Suppressor macrophage treated with lipopolysaccharide for 1 hour (primary cell): ENCODE measurements around the gene KHDC4.

Source experiments
- DNase-seq, 3 donors: peaks; one replicate each; pipeline ENCODE4 v3.0.0-alpha.2; 2020 to 2022

The KHDC4 gene

GRCh38 chr1:155934097-155934935, at the start of gene KHDC4:
TSS of gene KHDC4 (minus strand) at chr1:155934413. CDS start at chr1:155934373, 40 bp downstream.
- peak; percentile 97 to 99 (median 99) for DNase-seq

DNA sequence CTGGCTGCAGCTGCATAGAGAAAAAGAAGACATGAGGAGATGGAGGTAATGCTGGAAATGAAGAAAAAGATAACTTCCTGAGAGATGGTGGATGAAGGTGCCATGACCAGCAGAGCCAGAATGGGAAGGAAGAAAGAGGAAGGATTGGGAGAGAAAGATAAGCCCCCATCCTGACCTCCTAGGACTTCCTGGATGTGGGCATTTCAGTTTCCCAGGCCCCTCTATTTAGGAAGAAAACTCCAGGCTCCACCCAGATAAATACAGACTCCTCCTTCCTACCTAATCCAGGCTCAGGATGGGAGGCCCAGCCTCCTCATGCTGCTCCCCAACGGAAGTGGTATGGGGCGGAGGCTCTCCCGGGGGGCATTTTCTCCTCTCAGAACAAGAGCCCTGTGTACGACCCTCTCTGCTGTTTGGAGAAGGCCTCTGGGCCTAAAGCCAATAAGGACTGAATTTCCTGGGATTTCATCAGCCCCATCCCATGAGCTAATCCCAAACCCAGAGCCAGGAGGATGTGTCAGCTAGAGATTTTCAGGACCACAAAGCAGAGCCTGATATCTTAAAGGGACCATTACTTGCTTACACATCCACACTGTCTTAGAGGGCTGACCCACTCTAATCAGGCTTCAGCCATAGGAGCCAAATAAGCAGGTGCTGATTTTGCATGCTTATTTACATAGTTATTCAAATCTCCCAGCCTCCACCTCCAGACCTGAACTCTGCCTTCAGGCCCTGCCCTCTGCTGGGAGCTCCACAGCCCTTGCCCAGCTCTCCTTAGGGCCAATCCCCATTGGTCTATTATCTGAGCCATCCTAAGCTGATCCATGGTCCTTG, 49.2 kb upstream of the KHDC4 start:
- DNase-seq, result no peak

- DNase-seq, result no peak
These were observed 47.9 kb upstream of the KHDC4 start for GRCh38 chr1:155982106-155982505.

GRCh38 chr1:155981266-155982088, 47.3 kb upstream of the KHDC4 start:
- DNase-seq, result peak; percentile 75 to 79 (median 75)

GRCh38 chr1:155979597-155980343, 45.6 kb upstream of the KHDC4 start:
- peak in 1 of 3 donors; percentile 36 for DNase-seq

GRCh38 chr1:155978973-155979429, 44.8 kb upstream of the KHDC4 start:
- peak; percentile 92 to 95 (median 92) for DNase-seq

DNA sequence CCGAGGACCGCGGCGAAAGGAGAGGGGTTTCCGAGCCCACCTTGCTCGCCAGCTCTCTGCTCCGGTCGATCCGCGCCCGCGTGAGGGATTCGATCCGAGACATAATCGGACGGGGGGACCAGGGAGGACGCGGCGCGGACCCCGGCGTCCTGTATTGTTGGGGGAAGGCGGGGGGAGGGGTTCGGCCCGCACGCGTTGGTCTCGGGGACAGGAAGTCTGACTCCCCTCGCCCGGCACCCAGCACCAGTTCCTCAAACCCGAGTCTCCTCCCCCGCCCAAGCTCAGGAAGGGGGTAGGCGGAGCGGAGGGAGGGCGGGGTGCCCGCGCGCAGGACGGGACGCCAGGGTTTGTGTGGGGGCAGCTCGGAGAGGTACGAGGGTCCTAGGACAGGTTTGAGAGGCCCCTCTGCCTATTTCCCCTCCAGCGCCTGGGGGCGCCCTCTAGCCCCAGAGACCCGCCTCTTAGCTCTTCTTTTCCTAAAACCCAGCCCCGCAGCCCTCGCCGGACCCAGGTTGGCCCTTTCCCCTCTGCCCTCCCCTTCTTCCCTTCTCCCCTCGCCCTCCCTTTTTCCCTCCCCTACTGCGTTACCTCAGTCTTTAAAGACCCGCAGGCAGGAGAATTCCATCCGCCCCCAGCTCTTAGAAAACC, 44.2 kb upstream of the KHDC4 start, which contains the start of gene ARHGEF2:
Gene ARHGEF2, minus strand, starts transcription at position 223 of the 648 bp plus-strand sequence. Its CDS starts 120 bp downstream, at position 103.
- DNase-seq, result peak; percentile 90 to 95 (median 91)

- peak; percentile 94 to 95 (median 94) for DNase-seq
These were observed 43.6 kb upstream of the KHDC4 start for GRCh38 chr1:155977690-155978324.

DNA sequence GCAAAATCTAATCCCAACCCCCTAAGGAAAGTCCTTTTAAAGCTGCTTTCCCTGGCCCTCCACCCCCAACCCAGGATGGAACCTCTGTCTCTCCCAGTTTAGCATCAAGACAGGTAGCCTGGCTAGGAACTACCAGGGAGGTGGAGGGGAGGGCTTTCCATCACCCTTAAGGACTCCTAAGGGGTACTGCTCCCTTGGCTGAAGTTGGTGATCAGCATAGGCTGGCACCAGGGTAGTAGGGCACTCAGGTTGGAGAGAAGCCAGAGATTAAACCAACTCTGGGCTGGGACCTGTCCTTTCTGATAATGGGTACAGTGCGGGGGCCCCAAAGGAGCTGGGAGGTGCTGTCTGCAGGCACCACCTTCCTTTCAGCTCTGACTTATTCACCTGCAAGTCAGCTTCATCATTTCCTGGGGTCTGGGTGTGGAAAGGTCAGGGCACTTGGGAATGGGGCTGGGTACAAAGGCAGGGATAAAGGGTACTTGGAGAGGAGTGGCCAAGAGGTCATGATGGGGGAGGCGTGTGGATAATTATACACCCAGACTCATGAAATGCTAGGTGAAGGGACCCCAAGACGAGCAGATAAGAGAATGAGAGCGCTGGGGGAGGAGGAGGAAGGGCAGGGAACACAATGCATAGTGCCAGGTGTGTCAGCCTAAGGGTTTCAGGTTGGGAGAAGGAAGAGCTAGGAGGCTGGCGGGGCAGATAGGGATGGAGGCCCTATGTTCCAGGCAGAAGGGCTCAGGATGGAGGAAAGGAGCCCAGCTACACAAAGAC, 42.9 kb upstream of the KHDC4 start:
- DNase-seq, result no peak

DNA sequence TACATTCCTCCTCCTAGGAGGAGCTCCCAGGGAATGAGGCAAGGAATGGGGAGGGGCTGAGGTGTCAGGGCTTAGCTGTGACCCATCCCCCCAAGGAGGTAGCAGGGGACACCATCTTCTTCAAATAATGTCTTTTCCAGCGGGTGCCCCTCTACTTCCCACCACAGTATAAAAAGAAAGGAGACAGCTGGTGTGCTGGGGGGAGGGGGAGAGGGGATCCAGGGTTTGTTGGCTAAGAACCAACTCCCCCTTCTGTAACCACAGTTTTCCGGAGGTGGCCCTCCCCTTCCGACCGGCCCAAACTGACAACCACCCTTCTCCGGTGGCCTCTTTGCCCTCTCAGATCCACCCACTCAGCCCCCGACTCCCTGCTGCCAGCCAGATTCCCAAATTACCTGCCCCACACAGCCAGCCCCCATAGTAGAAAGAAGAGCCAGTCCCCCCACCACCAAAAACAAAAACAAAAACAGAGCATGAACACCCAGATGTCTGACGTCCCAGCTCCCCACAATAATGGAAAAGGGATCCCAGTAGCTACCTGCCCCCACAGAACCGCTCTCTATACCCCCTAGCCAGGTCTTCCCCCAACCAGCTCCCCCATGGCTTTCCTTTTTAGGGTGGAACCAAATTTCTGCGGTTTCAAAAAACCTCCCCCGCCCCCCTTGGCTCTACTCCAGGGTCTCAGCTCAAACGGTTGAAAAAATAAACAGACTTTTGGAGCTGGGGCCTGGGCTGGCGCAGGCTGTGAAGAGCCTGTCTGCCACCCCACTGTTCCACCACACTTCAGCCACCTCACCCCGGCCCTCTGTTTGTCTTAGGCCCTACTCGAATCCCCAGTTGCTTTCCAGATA, 42.1 kb upstream of the KHDC4 start:
- peak in 2 of 3 donors; percentile 39 to 57 for DNase-seq

GRCh38 chr1:155975375-155976061, 41.3 kb upstream of the KHDC4 start:
- no peak for DNase-seq

- DNase-seq, result no peak
These were observed 40.2 kb upstream of the KHDC4 start for GRCh38 chr1:155974208-155975115.

DNA sequence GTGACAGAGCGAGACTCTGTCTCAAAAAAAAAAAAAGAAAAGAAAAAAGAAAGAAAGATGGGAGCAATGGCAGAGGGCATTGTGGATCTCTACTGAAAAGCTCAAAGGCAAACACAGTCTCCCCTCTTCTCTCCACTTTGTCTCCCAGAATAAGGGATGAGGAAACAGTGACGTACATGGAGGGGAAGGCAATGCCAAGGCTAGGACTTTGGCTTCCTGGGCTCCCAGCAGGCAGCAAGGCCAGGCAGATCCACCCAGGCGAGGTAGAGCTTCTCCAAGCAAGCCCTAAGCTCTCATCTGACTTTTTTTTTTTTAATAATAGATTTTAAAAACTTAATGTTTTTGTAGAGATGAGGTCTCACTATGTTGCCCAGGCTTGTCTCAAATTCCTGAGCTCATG, 39.5 kb upstream of the KHDC4 start:
- no peak for DNase-seq

GRCh38 chr1:155971910-155972809, 37.9 kb upstream of the KHDC4 start:
- DNase-seq, result no peak

- DNase-seq, result peak; percentile 95 to 97 (median 95)
These were observed 36.4 kb upstream of the KHDC4 start for GRCh38 chr1:155970531-155971167.
